Loucy (cell line): ENCODE data around the gene CHURC1.

Source experiments
- EZH2phosphoT487 ChIP-seq: fragments of 200-600 bp; IDR thresholded peaks from 2 replicates; pipeline ENCODE4 v1.6.1; 2018; ENCODE audit warnings: antibody characterized with exemption, mild to moderate bottlenecking, moderate library complexity, borderline replicate concordance
- TF ChIP-seq, protein P1 (sequence below): fragments of 200-600 bp; sonication (generic); conservative IDR thresholded peaks from 2 replicates; pipeline ENCODE4 v1.5.1; 2014; ENCODE audit warnings: mild to moderate bottlenecking, antibody characterized with exemption, low read length

DNA sequence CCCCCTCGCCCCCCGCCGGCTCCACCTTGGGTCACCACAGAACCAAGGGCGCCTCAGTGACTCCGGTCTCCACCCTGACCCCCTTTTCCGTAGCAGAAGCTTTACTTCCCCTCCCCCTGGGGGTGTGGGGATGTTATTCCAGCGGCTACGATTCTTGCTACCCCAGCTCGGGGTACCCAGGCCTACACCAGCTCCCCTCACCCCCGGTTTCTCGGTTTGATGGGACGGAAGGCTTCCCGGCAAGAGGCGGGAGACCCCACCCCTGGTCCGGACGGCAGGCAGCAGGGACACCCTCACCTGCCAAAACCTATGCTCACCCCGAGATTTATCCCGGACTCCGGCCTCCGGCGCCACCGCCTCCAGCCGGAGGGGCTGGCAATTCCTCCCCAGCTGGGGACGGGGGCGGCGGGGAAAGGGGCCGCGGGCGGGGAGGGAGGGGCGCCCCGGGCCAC is 57.3 kb downstream of the CHURC1 start:
- TF ChIP-seq, protein P1, sequence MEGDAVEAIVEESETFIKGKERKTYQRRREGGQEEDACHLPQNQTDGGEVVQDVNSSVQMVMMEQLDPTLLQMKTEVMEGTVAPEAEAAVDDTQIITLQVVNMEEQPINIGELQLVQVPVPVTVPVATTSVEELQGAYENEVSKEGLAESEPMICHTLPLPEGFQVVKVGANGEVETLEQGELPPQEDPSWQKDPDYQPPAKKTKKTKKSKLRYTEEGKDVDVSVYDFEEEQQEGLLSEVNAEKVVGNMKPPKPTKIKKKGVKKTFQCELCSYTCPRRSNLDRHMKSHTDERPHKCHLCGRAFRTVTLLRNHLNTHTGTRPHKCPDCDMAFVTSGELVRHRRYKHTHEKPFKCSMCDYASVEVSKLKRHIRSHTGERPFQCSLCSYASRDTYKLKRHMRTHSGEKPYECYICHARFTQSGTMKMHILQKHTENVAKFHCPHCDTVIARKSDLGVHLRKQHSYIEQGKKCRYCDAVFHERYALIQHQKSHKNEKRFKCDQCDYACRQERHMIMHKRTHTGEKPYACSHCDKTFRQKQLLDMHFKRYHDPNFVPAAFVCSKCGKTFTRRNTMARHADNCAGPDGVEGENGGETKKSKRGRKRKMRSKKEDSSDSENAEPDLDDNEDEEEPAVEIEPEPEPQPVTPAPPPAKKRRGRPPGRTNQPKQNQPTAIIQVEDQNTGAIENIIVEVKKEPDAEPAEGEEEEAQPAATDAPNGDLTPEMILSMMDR: no peak
- TF ChIP-seq EZH2phosphoT487: no peak
